Upper lobe of left lung (tissue), 4 donors: ENCODE data around the gene SIPA1L2.

ENCODE experiments used
- CTCF ChIP-seq, 6 experiments: fragments of 450-650 bp in 4 of 6; fragments of 200-600 bp in 2 of 6; sonication (generic) in 2 of 6; IDR thresholded peaks; one replicate each; pipeline ENCODE4 v1.5.1; 2016 to 2019; ENCODE audit warnings: antibody characterized with exemption in 6 of 6
- POLR2A ChIP-seq, 4 donors: fragments of 450-650 bp; IDR thresholded peaks; one replicate each; pipeline ENCODE4 v1.5.1; 2016 to 2017; ENCODE audit warnings: antibody characterized with exemption in 4 of 4, mild to moderate bottlenecking in 2 of 4
- POLR2AphosphoS5 ChIP-seq, 2 donors: sonication (generic); formaldehyde crosslinking; IDR thresholded peaks; one replicate each; pipeline ENCODE4 v1.5.1; 2017; ENCODE audit warnings: antibody characterized with exemption in 2 of 2

- TF ChIP-seq CTCF (IDR thresholded peaks at IDR 0.05), result no peak
- no peak for TF ChIP-seq POLR2A (IDR thresholded peaks at IDR 0.05)
- no peak for TF ChIP-seq POLR2AphosphoS5 (IDR thresholded peaks at IDR 0.05)
These were observed 36.0 kb downstream of the SIPA1L2 start for GRCh38 chr1:232593717-232594502.
